ENCODE results near the gene PIGR.

Gene PIGR, protein sequence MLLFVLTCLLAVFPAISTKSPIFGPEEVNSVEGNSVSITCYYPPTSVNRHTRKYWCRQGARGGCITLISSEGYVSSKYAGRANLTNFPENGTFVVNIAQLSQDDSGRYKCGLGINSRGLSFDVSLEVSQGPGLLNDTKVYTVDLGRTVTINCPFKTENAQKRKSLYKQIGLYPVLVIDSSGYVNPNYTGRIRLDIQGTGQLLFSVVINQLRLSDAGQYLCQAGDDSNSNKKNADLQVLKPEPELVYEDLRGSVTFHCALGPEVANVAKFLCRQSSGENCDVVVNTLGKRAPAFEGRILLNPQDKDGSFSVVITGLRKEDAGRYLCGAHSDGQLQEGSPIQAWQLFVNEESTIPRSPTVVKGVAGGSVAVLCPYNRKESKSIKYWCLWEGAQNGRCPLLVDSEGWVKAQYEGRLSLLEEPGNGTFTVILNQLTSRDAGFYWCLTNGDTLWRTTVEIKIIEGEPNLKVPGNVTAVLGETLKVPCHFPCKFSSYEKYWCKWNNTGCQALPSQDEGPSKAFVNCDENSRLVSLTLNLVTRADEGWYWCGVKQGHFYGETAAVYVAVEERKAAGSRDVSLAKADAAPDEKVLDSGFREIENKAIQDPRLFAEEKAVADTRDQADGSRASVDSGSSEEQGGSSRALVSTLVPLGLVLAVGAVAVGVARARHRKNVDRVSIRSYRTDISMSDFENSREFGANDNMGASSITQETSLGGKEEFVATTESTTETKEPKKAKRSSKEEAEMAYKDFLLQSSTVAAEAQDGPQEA

DNA sequence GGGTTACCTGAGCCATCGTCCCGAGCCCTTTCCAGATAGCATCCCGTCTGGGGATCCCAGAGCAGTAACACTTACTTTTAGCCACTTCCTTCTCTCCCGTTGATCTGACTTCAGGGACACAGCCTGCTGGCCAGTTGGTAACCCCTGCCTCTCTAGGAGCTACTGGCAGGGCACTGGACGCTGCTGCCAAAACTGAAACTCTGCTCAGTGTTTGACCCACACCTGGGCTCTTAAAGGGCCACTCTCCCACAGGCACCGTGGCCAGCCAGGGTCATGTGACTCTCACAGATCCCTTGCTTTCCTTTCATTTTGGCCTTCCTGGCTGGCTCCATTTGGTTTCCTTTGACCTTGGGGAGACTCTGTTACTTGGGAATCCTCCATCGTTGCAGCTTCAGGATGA lies at the start of gene PIGR:
TSS of gene PIGR (minus strand) at position 206 of the 400 bp plus-strand sequence. CDS start 5,935 bp downstream, outside the sequence.
- DNase-seq = no peak

GRCh38 chr1:206992790-206993189 lies 46.5 kb upstream of the PIGR start:
- no peak for DNase-seq

- no peak for DNase-seq
Measured at GRCh38 chr1:206987873-206988272, 41.6 kb upstream of the PIGR start.

DNA sequence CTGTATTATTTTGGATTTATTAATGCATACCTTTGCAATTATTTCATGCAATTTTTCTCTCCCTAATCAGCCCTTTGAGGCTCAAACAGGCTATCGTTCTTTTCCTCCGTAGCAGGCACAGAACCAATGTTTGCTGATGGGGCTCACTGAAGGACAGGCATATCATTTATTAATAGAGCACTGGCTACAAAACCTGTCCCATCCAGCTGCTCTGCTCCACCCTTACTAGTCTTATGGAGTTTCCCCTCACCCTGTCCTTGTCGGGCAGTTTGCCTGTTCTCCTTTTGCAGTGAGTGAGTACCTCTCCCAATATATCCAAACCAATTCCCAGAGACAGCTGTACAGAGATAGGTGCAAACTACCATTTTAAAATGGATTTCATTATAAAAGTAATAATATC lies 40.6 kb upstream of the PIGR start:
- no peak for DNase-seq

DNA sequence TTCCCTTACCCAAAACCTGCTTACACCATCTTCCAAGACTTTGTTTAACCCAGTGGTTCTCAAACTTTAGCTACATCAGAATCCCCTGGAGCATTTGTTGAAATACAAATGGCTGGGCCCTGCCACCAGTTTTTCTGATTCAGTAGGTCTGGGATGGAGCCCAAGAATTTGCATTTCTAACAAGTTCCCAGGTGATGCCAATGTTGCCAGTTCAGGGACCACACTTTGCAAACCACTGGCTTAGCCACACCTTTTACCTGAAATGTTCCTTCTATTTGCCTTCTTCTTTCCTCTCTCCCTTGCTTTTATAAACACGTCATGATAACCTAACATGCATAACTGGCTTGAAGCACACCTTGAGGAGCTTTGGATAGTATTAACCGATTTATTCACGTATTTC lies 40.1 kb upstream of the PIGR start:
- no peak for DNase-seq

GRCh38 chr1:206985162-206985749 lies 39.0 kb upstream of the PIGR start:
- no peak for DNase-seq

DNA sequence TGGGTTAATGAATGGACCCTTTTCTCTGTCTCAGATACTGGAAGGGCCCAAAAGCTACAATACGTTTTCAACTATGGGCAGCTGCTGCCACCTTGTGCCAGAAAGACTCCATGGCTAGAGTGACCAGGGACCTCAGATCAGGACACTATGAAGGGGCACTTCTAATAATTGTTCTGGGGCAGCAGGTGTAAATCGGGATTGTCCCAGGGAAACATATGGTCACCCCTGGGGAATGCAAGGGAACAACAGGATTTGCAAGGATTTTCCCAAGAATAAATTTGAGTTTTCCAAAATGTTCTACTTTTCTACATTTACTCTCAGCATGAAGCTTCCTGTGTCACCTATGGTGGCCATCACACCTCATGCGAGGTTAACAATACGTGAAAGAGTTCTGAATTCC lies 36.0 kb upstream of the PIGR start:
- DNase-seq = peak; percentile 76

DNA sequence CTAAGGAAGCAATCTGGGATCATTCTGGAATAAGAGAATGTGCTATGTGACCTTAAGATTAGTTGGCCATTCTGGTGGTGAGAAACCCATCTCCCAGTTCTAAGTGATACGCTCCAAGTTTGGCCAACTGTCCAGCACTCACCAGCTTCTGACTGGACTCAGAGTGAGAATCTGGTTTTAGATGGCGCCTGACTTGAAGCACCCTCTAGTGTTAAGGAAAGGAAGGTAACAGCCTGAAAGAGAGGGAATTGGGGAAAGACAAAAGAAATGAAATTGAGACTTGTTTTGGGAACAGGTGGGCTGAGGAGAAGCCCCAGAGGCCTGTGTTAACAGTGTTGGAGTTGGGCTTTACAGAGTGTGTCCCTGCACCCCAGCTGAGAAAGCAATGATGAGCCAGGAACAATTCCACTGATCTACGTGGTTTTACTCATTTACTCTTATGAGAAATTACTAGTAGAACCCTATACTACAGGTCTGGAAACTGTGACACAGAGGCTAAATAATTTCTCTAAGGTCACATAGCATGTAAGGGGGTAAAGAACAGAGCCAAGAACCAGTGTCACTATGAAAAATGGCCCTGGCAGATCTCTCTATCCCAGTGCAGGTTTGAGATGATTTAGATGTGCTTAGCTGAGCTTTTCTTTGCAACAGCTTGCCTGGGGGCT lies 33.2 kb upstream of the PIGR start:
- DNase-seq = no peak

DNA sequence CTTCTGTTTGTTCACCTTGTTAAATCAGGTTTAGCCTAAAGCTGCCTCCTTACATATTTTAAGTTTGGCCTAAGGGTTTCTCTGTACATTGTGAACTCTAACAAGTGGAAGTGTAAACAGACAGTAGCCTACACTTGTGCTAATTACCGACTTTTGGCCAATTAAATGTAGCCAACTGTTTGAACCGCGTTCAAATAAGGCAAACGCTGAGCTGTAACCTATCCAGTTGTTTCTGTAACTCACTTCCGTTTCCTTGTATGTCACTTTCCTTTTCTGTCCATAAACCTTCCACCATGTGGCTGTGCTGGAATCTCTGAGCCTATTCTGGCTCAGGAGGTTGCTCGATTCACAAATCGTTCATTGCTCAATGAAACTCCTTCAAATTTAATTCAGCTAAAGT lies 32.0 kb upstream of the PIGR start:
- DNase-seq = no peak

DNA sequence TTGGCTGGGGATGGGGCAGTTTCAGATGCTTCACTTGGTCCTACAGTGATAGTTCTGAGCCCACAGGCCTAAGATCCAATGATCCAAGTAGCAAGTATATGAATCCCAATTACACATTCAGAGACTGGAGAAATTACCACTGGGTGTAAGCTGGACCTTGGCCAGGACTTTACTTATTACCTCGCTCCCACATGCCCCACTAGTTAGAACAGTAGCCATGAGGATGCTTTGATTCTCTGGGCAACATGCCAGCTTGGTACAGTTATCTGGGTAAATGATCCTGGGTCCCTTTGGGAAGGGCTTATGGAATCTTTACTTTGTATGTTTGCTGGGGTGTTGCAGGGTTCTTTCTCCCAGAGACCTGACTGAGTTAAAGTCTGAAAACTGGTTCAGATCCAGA lies 29.0 kb upstream of the PIGR start:
- DNase-seq = no peak

DNA sequence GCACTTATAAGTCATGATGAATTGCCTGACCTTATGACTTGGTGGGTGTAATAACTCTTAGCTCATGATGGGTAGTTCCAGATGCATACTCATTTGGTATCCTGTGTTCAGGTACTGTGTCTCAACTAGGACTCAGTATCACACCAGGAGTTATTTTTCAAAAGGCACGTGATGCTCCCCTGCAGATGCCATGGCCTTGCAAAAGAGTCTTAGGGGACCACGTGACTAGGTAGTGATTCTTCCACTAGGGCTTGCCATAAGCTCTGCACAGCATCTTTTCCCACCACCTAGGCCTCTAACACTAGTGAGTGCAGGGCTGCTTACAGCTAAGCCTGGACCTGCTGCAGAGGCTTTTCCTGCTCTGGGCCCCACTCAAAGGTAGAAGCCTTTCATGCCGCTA lies 27.9 kb upstream of the PIGR start:
- no peak for DNase-seq

DNA sequence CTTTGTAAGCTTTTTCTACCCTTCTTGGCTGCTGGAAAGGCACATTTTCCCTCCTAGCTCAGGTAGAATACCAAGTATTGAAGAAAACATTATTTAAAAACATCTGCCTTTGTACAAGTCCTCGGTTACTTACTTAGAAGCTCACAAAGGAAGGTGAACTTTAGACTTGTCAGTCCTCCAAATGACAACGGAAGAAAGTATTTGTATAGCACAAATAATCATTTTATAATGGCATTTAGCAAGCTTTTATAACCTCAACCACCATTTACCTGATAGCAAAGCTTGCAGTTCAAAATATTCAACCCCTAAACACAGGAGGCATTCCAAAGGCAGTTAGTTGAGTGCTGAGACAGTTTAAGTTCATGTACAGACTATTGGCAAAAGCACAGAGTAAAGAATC lies 26.5 kb upstream of the PIGR start:
- no peak for DNase-seq

DNA sequence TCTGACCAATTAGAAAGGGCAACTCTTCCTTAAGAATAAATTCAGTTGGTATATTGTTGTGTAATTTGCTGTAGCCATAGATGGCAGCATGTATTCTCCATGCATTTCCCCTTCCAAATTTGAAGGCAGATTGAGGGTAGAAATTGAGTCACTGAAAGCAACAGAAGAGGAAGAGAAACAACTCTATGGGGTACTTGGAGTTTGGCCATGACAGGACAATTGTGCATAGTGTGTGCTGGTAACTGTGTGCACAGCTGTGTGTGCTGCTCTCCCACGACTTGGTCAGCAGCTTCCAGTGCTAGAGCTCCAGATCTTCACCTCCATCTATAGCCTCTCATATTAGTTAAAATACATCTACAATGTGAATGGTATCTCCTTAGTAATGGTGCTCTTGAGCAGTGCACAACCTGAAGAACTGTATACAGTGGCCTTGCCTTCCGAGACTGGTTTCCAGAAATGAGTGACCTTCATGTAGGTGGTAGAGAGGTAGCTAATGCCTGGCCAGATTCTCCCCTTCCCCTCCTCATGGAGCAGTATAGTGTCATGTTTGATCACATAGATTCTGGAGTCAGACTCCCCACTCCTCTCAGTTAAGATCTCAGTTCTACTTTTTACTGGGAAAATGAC lies 24.9 kb upstream of the PIGR start:
- DNase-seq = no peak

DNA sequence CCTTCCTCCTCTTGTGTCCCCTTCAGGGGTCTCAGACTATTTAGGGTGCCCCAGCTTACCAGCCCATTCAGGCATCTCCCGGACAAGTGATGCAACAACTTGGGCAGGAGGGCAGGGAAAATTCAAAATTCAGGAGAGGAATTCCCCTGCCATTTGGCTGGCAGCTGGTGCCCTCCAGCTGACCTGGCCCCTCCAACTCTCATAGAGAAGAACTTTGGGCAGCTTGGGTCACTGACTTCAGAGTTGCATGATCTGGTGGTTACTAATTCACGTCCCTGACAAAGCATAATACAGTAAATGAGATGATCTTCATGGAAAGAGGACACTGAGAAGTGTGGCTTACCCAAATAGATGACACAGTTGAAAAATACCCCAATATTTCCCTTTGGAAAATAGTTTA lies 24.2 kb upstream of the PIGR start, which contains the start of gene FCAMR:
TSS of gene FCAMR (minus strand) at position 15 of the 400 bp plus-strand sequence. CDS start 335 bp downstream, outside the sequence.
- no peak for DNase-seq

- no peak for DNase-seq
Measured at GRCh38 chr1:206969090-206969489, 22.8 kb upstream of the PIGR start.

GRCh38 chr1:206967096-206967849 lies 21.0 kb upstream of the PIGR start:
- DNase-seq = no peak

DNA sequence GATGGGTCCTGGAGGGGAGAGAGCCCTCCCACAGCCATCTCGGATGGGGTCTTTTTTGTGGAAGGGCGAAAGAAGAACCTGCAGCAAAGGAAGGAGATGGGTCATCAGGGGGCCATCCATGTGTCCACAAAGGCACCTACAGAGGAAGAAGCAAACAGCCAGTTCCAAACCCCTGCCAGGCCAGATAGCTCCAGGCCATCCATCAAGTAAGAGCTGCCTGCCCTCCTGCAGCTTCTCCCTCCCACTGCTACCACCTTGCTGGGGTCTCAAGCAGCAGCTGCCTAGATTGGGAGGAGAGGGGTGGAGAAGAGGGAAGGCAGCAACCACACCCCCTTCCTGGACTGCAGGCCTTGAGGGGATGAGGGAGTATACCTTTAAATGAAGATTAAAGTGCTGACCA lies 19.5 kb upstream of the PIGR start:
- no peak for DNase-seq

- DNase-seq = no peak
Measured at GRCh38 chr1:206963740-206964139, 17.5 kb upstream of the PIGR start.

- DNase-seq = no peak
Measured at GRCh38 chr1:206963119-206963712, 16.9 kb upstream of the PIGR start.

DNA sequence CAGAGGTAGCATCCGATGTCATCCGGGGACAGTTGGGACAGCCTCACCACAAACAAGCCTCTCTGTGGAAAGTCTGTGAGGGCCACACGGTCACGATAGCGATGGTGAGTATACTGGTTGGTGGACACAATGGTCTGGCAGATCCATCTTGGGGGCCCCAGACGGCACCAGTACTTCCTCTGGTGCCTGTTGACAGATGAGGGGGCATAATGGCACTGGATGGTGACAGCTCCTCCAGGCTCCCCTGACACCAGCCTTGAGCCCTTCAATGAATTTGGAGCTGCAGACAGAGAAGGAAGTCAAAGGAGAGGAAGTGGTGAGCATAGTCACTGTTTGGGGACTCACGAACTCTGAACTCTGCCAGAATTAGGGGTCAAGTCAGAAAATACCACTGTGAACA lies 16.0 kb upstream of the PIGR start:
- no peak for DNase-seq

DNA sequence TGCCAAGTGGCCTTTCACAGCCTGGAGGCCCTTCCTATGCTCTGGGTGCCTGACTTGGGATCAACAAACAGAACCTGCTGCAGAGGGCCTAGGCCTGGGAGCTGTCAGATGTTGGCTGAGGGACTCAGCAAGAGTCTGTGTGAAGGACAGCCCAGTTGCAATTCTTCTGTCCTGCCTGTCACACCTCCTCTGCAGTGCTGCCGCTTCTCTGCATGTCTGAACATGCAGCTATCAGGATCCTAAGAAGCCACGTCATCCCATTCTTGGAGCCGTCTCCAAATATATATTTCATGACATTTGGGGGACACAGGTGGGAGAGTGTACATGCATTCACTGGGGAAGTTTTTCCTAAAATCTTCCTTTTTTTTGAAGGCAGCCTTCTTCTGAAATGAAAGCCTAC lies 15.4 kb upstream of the PIGR start:
- DNase-seq = no peak
